HG03280 (cell line): ENCODE measurements around the gene PHAX.
"Not testable (repeated sequence)": the region's sequence is repeated elsewhere in the genome, so short reads cannot be mapped to it uniquely, and the experiment has no call there.

Source experiments
- ATAC-seq: cut with Tn5 transposase; IDR thresholded peaks from one replicate; pipeline ENCODE4 v1.9.1; 2021; ENCODE audit warnings: mild to moderate bottlenecking, moderate library complexity; ENCODE audit not compliant: unreplicated experiment

Gene PHAX, protein sequence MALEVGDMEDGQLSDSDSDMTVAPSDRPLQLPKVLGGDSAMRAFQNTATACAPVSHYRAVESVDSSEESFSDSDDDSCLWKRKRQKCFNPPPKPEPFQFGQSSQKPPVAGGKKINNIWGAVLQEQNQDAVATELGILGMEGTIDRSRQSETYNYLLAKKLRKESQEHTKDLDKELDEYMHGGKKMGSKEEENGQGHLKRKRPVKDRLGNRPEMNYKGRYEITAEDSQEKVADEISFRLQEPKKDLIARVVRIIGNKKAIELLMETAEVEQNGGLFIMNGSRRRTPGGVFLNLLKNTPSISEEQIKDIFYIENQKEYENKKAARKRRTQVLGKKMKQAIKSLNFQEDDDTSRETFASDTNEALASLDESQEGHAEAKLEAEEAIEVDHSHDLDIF

DNA sequence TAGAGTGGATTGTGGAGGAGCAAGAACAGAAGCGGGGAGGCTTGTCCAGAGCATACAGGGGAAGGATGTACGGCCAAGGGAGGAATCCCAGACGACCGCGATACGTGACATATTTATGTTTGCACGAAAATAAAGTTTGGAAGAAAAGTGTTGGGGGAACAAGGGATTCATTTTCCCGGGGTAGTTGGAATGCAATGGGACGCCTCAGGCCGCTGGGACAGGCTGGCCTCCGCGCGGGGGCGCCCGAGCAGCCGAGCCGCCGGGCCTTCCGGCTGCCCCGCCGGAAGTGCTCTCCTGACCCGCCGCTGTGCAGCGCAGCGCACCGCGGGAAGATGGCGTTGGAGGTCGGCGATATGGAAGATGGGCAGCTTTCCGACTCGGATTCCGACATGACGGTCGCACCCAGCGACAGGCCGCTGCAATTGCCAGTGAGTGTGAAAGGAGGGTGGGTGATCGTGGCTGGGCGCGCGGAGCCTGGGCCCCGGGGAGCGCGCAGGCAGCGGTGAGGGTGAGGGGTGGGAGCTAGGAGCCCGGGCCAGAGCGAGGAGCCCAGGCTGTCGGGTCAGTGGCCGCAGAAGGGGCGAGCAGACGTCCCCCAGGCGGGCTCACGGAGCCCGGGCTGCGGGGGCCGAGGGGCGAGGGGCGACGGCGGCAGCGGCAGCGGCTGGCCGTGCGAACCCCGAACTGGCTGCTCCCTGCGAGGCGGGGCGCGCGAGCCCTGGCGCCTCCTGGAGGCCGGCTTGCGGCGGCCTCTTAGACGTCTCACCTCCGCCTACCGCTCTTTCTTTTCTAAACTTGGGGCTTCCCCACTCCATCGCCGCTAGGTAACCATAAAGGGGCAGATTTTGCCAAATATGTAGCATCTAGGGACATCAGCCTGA, at the start of gene PHAX:
PHAX (plus strand) TSS at position 317 of the 881 bp plus-strand sequence; CDS start at position 333, 16 bp downstream.
- ATAC-seq: peak; percentile 96

DNA sequence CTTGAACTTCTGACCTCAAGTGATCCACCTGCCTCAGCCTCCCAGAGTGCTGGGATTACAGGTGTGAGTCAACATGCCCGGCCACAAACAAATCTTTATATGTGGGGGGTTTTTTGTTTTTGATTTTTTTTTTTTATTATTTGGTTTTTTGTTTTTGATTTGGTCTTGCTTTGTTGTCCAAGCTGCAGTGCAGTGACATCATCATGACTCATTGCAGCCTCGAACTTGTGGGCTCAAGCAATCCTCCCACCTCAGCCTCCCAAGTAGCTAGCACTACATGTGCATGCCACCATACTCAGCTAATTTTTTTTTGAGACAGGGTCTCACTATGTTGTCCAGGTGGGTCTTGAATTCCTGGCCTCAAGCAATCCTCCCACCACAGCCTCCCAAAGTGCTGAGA, 48.1 kb upstream of the PHAX start:
- no peak for ATAC-seq

DNA sequence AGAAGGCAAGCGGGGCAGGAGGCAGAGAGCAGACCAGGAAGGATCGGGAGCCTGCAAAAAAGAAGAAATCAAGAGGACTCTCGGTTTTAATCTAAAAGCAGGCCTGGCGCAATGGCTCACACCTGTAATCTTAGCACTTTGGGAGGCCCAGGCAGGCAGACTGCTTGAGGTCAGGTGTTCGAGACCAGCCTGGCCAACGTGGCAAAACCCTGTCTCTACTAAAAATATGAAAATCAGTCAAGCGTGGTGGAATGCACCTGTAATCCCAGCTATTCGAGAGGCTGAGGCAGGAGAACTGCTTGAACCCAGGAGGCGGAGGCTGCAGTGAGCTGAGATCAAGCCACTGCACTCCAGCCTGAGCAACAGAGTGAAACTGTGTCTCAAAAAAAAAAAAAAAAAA, 45.6 kb upstream of the PHAX start:
- ATAC-seq: not testable (repeated sequence)

DNA sequence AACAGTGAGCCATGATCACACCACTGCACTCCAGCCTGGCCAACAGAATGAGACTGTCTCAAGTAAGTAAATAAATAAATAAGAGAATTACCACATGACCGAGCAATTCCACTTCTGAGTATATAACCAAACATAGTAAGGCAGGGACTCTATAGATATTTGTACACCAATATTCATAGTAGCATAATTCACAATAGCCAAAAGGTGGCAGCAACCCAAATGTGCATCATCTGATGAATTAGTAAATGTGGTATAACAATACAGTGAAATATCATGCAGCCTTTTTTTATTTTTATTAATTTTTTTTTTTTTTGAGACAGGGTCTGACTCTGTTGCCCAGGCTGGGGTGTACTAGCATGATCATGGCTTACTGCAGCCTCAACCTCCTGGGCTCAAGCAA, 38.8 kb upstream of the PHAX start:
- no peak for ATAC-seq

DNA sequence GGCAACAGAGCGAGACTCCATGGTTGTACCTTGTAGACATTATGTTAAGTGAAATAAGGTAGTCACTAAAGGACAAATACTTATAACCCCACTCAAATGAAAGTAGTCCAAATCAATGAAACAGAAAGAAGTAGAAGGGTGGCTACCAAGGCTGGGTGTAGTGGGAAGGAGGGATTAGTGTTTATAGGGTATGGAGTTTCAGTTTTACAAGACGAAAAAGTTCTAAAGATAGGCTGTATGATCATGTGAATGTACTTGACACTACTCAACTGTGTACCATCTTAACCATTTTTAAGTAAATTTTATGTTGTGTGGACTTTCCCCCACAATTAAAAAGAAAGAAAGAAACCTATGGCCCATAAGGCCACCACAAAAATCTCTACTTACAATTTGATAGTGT, 37.9 kb upstream of the PHAX start:
- ATAC-seq: peak; percentile 72

DNA sequence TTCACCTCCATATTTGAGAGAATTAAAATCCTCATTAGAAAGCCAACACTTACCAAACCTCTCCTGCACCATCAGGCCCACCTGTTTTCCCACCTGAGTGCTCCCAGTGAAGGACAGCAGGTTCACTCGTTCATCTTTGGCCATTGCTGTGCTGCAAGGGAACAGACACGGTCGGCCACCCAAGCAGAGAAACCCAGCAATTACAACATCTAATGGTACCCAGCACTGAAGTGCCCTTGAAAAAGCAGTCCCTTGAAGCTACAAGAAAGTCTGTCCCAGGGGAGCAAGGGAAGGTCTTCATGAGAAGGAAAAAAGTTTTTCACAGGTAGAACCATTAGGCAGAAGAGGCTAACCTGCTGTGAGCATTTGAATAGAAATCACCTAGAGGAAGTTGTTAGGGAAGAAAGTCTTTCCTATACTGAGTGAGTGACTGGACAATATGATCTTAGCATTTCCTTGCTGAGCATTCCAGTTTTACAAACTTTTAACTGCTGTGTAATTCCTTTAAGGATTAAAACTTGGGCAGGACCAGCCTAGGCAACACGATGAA, 32.5 kb upstream of the PHAX start:
- ATAC-seq: no peak

DNA sequence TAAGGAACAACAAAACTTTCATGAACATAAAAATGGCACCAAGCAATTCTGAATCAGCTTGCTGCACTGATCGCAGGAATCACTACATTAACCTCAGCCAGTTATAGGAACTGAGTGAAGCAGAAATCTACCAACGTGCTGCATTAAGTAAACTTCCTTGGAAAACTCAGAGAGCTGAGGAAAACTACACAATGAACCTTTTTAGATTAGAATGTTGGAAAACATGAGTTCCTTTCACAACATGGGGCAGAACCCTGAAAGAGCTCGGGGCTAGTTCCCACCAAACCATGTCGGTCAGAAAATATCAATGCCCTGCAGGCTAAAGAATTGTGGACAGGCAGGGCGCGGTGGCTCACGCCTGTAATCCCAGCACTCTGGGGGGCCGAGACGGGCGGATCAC, 25.1 kb upstream of the PHAX start:
- no peak for ATAC-seq

DNA sequence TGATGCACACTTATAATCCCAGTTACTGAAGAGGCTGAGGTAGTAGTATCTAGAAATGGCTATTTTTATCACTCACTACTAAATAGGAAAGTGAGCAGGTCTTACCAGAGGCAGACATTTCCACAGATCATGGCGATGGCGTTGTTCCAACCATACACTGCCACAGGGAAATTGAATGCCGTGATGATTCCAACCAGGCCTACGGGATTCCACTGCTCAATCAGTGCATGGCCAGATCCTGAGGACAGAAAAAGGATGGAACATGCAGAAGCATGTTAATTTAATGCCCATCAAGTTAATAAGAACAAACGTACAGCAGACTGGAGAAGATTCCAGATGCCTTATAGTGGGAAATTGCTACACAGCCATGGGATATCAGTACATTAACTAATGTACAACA, 23.8 kb upstream of the PHAX start:
- ATAC-seq: no peak

DNA sequence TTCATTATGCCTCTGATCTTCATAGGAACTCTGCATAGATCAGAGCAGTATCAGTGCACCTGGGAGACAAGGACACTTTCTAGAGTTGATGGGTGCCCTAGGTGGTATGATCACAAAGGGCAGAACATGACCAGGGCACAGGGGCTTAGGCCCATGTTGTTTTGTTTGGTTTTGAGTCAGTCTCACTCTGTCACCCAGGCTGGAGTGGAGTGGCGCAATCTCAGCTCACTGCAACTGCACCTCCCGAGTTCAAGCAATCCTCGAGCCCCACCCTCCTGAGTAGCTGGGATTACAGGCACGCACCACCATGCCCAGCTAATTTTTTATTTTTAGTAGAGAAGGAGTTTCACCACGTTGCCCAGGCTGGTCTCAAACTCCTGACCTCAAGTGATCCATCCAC, 23.3 kb upstream of the PHAX start:
- no peak for ATAC-seq

DNA sequence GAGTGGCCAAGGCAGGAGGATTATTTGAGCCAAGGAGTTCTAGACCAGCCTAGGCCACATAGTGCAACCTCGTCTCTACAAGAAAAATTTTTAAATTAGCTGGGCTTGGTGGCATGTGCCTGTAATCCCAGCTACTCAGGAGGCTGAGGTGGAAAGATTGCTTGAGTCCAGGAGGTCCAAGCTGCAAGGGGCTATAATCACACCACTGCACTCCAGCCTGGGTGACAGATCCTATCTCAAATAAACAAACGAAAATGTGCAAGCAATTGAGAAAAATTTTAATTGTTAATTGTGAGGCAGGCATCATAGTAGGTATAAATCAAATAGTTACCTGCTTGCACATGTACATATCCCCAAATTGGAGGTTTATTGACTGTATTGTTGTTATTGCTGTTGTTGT, 21.0 kb upstream of the PHAX start:
- ATAC-seq: no peak

DNA sequence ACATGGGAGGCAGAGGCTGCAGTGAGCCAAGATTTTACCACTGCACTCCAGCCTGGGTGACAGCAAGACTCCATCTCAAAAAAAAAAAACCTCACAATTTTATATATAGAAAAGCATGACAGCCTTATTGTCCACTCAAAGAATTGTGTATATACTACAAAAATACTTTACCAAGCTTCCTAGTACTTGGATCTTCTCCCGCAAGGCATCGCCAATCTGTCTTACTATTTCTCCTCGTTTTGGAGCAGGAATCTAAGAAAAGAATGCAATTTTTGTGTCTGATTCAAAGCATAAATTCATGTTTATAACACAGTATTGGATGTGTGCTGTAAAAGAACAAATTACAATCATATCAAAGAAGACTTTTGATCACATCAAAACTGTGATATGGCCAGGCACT, 17.0 kb upstream of the PHAX start:
- ATAC-seq: no peak

DNA sequence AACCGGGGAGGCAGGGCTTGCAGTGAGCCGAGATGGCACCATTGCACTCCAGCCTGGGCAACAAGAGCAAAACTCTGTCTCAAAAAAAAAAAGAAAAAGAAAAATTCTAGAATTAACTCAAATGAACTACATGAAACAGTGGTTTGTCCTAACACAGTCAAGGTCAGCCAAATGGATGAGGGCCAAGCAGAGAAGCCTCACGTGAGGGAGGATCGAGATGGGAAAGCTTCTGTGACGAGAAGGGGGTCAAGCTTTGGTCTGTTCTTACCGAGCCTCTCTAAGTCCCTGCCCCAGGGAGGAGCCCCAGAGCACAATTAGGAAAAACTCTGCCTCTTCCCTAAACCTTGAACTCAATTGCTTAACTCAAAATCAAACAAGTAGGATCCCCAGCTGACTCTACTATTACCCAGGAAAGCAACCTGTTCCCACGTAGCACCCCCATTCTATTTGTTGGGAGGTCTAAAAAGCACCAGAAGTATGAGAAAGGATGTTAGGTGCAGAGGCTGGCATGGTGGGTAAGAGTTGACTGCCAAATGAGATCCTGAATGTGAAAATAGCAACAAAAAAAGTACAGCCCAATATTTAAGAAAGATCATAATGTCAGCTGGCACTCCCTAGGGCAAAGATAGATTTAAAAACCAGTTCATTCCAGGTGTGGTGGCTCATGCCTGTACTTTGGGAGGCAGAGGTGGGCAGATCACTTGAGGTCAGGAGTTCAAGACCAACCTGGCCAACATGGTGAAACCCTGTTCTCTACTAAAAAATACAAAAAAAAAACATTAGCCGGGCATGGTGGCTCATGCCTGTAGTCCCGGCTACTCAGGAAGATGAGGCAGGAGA, 13.0 kb upstream of the PHAX start:
- ATAC-seq: no peak

DNA sequence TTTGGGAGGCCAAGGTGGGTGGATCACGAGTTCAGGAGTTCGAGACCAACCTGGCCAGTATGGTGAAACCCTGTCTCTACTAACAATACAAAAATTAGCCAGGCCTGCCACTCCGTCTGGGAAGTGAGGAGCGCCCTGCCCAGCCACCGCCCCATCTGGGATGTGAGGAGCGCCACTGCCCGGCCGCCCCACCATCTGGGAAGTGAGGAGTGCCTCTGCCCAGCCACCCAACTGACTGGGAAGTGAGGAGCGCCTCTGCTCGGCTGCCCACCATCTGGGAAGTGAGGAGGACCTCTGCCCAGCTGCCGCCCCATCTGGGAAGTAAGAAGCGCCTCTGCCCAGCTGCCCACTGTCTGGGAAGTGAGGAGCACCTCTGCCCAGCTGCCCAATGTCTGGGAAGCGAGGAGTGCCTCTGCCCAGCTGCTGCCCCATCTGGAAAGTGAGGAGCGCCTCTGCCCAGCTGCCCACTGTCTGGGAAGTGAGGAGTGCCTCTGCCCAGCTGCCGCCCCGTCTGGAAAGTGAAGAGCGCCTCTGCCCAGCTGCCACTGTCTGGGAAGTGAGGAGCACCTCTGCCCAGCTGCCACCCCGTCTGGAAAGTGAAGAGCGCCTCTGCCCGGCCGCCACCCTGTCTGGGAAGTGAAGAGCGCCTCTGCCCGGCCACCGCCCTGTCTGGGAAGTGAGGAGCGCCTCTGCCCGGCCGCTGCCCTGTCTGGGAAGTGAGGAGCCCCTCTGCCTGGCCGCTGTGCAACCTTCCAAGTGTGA, 11.0 kb upstream of the PHAX start:
- ATAC-seq: no peak

DNA sequence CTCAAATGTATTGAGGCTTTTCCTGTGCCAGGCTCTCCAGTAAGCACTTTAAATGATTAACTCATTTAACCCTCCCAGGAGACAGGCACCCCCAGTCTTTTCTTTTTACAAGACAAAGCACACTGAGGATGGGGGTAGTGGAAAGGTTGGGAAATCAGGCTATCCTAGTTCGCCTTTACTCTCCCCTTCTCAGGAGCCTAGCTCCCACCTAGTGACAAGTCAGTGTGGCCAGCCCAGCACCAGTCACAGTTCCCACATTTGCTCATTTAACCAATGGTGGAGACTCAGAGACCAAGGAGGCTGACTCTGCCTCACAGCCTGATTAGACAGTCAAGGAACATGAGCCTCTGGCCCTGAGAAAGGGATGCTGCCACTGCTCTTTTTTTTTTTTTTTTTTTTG, 9.2 kb upstream of the PHAX start:
- no peak for ATAC-seq

DNA sequence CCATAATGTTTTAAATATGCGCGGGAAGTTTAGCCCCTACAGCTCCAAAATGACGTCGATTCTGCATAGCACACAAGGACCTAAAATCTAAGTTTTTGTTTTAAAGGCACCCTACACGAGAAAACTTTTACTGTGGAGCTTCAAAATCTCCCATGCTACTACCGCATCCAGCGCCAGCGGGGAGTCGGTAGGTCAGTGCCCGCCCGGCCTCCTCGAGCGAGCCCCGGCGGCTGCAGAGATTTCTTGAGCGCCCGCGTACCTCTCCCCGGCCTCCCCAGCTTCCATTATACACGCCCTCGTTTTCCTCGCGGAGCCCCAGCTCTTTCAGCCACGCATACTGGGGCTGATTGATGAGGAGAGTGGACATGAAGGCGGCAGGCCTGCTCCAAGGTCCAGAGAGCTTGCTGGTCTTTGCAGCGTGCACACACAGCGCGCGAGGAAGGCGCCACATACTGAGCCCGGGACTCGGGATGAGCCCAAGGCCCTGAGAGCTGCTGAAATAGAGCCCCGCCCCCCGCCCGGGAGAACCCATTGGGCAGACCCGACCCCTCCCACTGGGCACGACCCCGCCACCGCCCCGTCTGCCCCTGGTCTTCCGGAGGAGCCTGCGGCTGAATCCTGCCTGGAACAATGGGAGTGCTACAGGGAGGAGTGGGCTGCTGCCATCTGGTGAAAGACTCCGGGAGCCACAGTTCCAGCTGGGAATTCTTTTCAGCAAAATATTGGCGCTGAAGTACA, 5.8 kb upstream of the PHAX start, which contains the start of gene ALDH7A1:
ALDH7A1 (minus strand) TSS at position 472 of the 738 bp plus-strand sequence; CDS start at position 451, 21 bp downstream.
- ATAC-seq: peak; percentile 67

DNA sequence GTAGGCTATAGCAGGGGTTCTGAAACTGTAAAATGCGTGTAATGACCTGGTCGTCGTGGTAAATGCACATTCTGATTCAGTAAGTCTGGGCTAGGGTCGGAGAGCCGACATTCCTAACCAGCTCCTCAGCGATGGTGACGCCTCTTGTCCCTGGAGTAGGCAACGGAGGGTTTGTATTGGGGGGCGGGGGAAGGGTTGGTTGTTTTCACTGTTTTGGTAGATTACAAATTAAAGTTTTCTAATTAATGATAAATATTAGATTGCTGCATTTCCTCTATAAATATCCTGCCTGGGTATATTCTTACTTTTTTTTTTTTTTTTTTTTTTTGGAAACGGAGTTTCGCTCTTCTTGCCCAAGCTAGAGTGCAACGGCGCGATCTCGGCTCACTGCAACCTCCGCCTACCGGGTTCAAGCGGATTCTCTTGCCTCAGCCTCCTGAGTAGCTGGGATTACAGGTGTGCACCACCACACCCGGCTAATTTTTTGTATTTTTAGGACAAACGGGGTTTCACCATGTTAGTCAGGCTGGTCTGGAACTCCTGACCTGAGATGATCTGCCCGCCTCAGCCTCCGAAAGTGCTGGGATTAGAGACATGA, 5.2 kb upstream of the PHAX start:
- ATAC-seq: no peak

DNA sequence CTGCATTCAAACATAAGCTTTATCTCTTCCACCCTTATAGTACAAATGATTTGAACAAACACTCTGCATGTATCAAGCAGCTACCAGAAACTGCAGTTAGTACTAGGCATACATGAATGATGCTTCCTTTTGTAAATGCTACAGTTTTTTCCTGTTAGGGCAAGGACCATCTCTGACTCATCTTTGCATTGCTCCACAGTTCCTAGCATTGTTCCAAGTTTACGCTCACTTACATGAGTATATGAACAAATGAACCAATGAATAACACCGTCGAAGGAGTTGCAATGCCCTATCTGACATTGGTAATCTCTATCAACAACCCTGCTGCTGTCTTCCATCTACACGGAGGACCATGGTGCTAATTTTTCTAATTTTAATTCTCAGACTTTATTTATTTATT, 3.6 kb upstream of the PHAX start:
- no peak for ATAC-seq

DNA sequence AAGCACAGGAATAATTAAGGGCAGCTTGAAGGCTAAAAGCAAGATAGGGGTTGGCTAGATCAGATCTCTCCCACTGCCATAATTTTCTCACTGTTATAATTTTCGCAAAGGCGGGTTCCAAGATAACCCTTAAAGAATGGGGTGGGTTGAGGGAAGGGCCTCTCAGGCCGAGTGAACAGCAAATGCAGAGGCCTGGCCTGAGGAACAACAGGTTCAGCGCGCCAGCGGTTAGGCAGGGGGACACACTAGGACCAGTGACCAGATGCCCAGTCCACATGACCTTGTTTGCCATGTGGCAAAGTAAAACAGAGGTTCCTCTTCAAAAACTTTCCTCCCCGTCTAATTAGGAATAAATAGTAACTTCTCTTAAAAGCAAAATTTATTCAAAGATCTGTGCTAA, 1.2 kb upstream of the PHAX start:
- no peak for ATAC-seq
